PC-9 (cell line): Measurements from ENCODE around the gene PPP2R3A.

Experiments
- EZH2 ChIP-seq: fragments of 200-600 bp; sonication (generic); IDR thresholded peaks from 2 replicates; pipeline ENCODE4 v1.8.0; 2017; ENCODE audit warnings: antibody characterized with exemption, low read depth
- TF ChIP-seq, protein P1 (sequence below): fragments of 200-600 bp; sonication (generic); conservative IDR thresholded peaks from 2 replicates; pipeline ENCODE4 v1.6.1; 2017; ENCODE audit warnings: mixed run types, antibody characterized with exemption, mild to moderate bottlenecking, moderate library complexity

- TF ChIP-seq, protein P1, sequence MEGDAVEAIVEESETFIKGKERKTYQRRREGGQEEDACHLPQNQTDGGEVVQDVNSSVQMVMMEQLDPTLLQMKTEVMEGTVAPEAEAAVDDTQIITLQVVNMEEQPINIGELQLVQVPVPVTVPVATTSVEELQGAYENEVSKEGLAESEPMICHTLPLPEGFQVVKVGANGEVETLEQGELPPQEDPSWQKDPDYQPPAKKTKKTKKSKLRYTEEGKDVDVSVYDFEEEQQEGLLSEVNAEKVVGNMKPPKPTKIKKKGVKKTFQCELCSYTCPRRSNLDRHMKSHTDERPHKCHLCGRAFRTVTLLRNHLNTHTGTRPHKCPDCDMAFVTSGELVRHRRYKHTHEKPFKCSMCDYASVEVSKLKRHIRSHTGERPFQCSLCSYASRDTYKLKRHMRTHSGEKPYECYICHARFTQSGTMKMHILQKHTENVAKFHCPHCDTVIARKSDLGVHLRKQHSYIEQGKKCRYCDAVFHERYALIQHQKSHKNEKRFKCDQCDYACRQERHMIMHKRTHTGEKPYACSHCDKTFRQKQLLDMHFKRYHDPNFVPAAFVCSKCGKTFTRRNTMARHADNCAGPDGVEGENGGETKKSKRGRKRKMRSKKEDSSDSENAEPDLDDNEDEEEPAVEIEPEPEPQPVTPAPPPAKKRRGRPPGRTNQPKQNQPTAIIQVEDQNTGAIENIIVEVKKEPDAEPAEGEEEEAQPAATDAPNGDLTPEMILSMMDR, result no peak
- no peak for TF ChIP-seq EZH2
These were observed 145.0 kb downstream of the PPP2R3A start for GRCh38 chr3:136110481-136110880.
